Measurements from ENCODE around the gene STAB1. TPM values are rescaled to one million over a fixed set of nuclear protein-coding genes. Genes with fewer than 3 reads are reported as not detected.

Gene STAB1
- total and polyA plus RNA-seq, 12 donors = 17.4 to 231 (median 44.1) TPM

GRCh38 chr3:52572221-52572620 lies 77.1 kb downstream of the STAB1 start:
- peaks cover 0 to 94% (median 22%) of the 10 kb centered on the region in 9 donors for H3K36me3 ChIP-seq

More at GRCh38 chr3:52572221-52572620, 77.1 kb downstream of the STAB1 start:
- H3K27ac ChIP-seq = no peak overlapping the region
- no peak overlapping the region for H3K4me3 ChIP-seq
- no peaks in the 10 kb centered on the region for H3K9me3 ChIP-seq
- no peak for DNase-seq
- H3K4me1 ChIP-seq = peaks cover 0 to 15% (median 0%) of the 10 kb centered on the region in 9 donors
- TF ChIP-seq CTCF (IDR thresholded peaks at IDR 0.05) = no peak
- no peaks in the 10 kb centered on the region for H3K27me3 ChIP-seq
- 63 to 80% methylated on average over 6 of the region's 6 CpGs for WGBS, 2 donors
- no peak for ATAC-seq
- intact Hi-C loops (cut with DNase I) = no loop called here

Other genes with a start within 250 kb of the STAB1 start
- 10 to 100 TPM in 2 of 10 donors, 1 to 10 TPM in 8; 5.2 to 17.6 (median 7.9) TPM for gene PPM1M, start 249.6 kb upstream of the STAB1 start, total RNA-seq
- 10 to 100 TPM in 1 of 2 donors, 1 to 10 TPM in 1; 6.4 to 11.1 TPM for gene PPM1M, start 249.6 kb upstream of the STAB1 start, polyA plus RNA-seq
- 10 to 100 TPM; 59.0 to 78.4 (median 71.6) TPM for gene WDR82, start 216.7 kb upstream of the STAB1 start, total RNA-seq
- gene WDR82, start 216.7 kb upstream of the STAB1 start, polyA plus RNA-seq = 10 to 100 TPM; 19.3 to 33.5 TPM
- 1 to 10 TPM; 4.3 to 9.2 (median 4.9) TPM for gene GLYCTK, start 207.5 kb upstream of the STAB1 start, total RNA-seq
- gene GLYCTK, start 207.5 kb upstream of the STAB1 start, polyA plus RNA-seq = 1 to 10 TPM; 6.7 to 8.4 TPM
- 1 to 10 TPM; 1.5 to 5.9 (median 2.8) TPM for gene DNAH1, start 179.0 kb upstream of the STAB1 start, total RNA-seq
- gene DNAH1, start 179.0 kb upstream of the STAB1 start, polyA plus RNA-seq = 1 to 10 TPM in 1 of 2 donors, under 1 TPM in 1; 0.99 to 6.4 TPM
- 10 to 100 TPM; 37.1 to 58.2 (median 46.1) TPM for gene BAP1, start 85.3 kb upstream of the STAB1 start, total RNA-seq
- 10 to 100 TPM; 50.6 to 51.6 TPM for gene BAP1, start 85.3 kb upstream of the STAB1 start, polyA plus RNA-seq
- gene PHF7, start 84.7 kb upstream of the STAB1 start, total RNA-seq = 10 to 100 TPM; 11.5 to 26.3 (median 22.4) TPM
- 1 to 10 TPM; 1.9 to 6.0 TPM for gene PHF7, start 84.7 kb upstream of the STAB1 start, polyA plus RNA-seq
- 10 to 100 TPM in 9 of 10 donors, 1 to 10 TPM in 1; 8.3 to 17.8 (median 16.2) TPM for gene SEMA3G, start 50.2 kb upstream of the STAB1 start, total RNA-seq
- 10 to 100 TPM; 12.1 to 13.1 TPM for gene SEMA3G, start 50.2 kb upstream of the STAB1 start, polyA plus RNA-seq
- gene TNNC1, start 41.3 kb upstream of the STAB1 start, total RNA-seq = 1,000 to 10,000 TPM; 6,035 to 9,296 (median 8,226) TPM
- gene TNNC1, start 41.3 kb upstream of the STAB1 start, polyA plus RNA-seq = over 10,000 TPM in 1 of 2 donors, 1,000 to 10,000 TPM in 1; 9,937 to 18,066 TPM
- 10 to 100 TPM; 35.3 to 56.3 (median 41.9) TPM for gene NISCH, start 39.7 kb upstream of the STAB1 start, total RNA-seq
- 10 to 100 TPM; 24.0 to 53.6 TPM for gene NISCH, start 39.7 kb upstream of the STAB1 start, polyA plus RNA-seq
- gene NT5DC2, start 38.5 kb downstream of the STAB1 start, total RNA-seq = 100 to 1,000 TPM in 1 of 10 donors, 10 to 100 TPM in 9; 25.1 to 108 (median 44.5) TPM
- 100 to 1,000 TPM in 1 of 2 donors, 10 to 100 TPM in 1; 95.1 to 138 TPM for gene NT5DC2, start 38.5 kb downstream of the STAB1 start, polyA plus RNA-seq
- 10 to 100 TPM; 30.2 to 98.0 (median 66.9) TPM for gene UQCC5, start 41.3 kb downstream of the STAB1 start, total RNA-seq
- gene UQCC5, start 41.3 kb downstream of the STAB1 start, polyA plus RNA-seq = 100 to 1,000 TPM in 1 of 2 donors, 10 to 100 TPM in 1; 83.5 to 147 TPM
- 10 to 100 TPM; 41.6 to 63.9 (median 51.7) TPM for gene PBRM1, start 190.6 kb downstream of the STAB1 start, total RNA-seq
- gene PBRM1, start 190.6 kb downstream of the STAB1 start, polyA plus RNA-seq = 1 to 10 TPM; 6.0 to 8.0 TPM
- gene GNL3, start 190.7 kb downstream of the STAB1 start, total RNA-seq = 10 to 100 TPM; 20.6 to 45.1 (median 25.7) TPM
- 10 to 100 TPM; 39.4 to 60.4 TPM for gene GNL3, start 190.7 kb downstream of the STAB1 start, polyA plus RNA-seq
- gene GLT8D1, start 210.5 kb downstream of the STAB1 start, total RNA-seq = 10 to 100 TPM; 23.0 to 31.9 (median 28.4) TPM
- gene GLT8D1, start 210.5 kb downstream of the STAB1 start, polyA plus RNA-seq = 10 to 100 TPM; 30.1 to 37.9 TPM
- gene SPCS1, start 210.8 kb downstream of the STAB1 start, total RNA-seq = 10 to 100 TPM; 74.3 to 97.6 (median 82.2) TPM
- 100 to 1,000 TPM in 1 of 2 donors, 10 to 100 TPM in 1; 21.7 to 122 TPM for gene SPCS1, start 210.8 kb downstream of the STAB1 start, polyA plus RNA-seq

Data from heart right ventricle (tissue), 16 donors.